Breast epithelium (tissue), 4 donors: ENCODE measurements around the gene IRAK1BP1. TPM values are rescaled to one million over a fixed set of nuclear protein-coding genes. Genes with fewer than 3 reads are reported as not detected.
A peak's percentile ranks its signal among the peaks of the same experiment; 100 is the strongest.

Experiments used
- DNase-seq, 2 donors: peaks; one replicate each; pipeline ENCODE4 v3.0.0-alpha.2; 2019; ENCODE audit warnings: low spot score in 2 of 2
- H3K27ac ChIP-seq, 2 donors: fragments of 200-600 bp; sonication (generic) in 1 of 2; one replicate each; pipeline ENCODE4 v1.5.1; 2016 to 2019; ENCODE audit warnings: mild to moderate bottlenecking in 1 of 2
- H3K27me3 ChIP-seq, 2 donors: fragments of 200-600 bp; sonication (generic) in 1 of 2; one replicate each; pipeline versions ENCODE4 v1.5.1 to v1.6.0; 2017 to 2019; ENCODE audit warnings: control low read depth in 1 of 2, mild to moderate bottlenecking in 1 of 2
- H3K36me3 ChIP-seq: fragments of 200-600 bp; one replicate; pipeline ENCODE4 v1.5.1; 2019
- H3K4me1 ChIP-seq, 2 donors: fragments of 200-600 bp; sonication (generic); one replicate each; pipeline ENCODE4 v1.5.1; 2016 to 2019; ENCODE audit warnings: control low read depth in 1 of 2
- H3K4me3 ChIP-seq, 3 donors: fragments of 200-600 bp; sonication (generic); 1 replicate in 2 of 3; 2 replicates in 1 of 3; pipeline ENCODE4 v1.5.1; 2016 to 2019; ENCODE audit warnings: mild to moderate bottlenecking in 3 of 3, moderate library complexity in 2 of 3
- H3K9me3 ChIP-seq, 2 donors: fragments of 200-600 bp; sonication (generic) in 1 of 2; one replicate each; pipeline ENCODE4 v1.5.1; 2016 to 2019; ENCODE audit warnings: control low read depth in 1 of 2
- CTCF ChIP-seq, 3 donors: fragments of 450-650 bp; IDR thresholded peaks; one replicate each; pipeline ENCODE4 v1.5.1; 2016 to 2017; ENCODE audit warnings: antibody characterized with exemption in 3 of 3, mild to moderate bottlenecking in 3 of 3, moderate library complexity in 3 of 3
- POLR2A ChIP-seq: fragments of 450-650 bp; IDR thresholded peaks from one replicate; pipeline ENCODE4 v1.6.1; 2016; ENCODE audit warnings: antibody characterized with exemption, mild to moderate bottlenecking, moderate library complexity
- POLR2AphosphoS5 ChIP-seq, 3 donors: sonication (generic); formaldehyde crosslinking; IDR thresholded peaks; one replicate each; pipeline ENCODE4 v1.6.1; 2017; ENCODE audit warnings: antibody characterized with exemption in 3 of 3
- intact Hi-C: fragments of 100-400 bp; cut with DNase I; formaldehyde crosslinking; loops from one replicate; pipeline ENCODE4 v1.15.1; 2023; ENCODE audit warnings: low total_unique reads
- total RNA-seq, 3 donors: library from RNA; depleted of rRNA; stranded (reverse); fragments of >200 nt; gene quantifications; one replicate each; pipeline ENCODE4 v1.1.0, GENCODE V29; 2016

The IRAK1BP1 gene
- total RNA-seq, 3 donors from 2014 or later: 3.5 to 10.0 (median 4.3) TPM

- TF ChIP-seq POLR2AphosphoS5 (IDR thresholded peaks at IDR 0.05) (no peak), CTCF (IDR thresholded peaks at IDR 0.05) (no peak), POLR2A (no peak)
- Histone ChIP-seq H3K4me3 (no peak overlapping the region), H3K27ac (no peak overlapping the region), H3K4me1 (no peaks in the 10 kb centered on the region), H3K27me3 (no peaks in the 10 kb centered on the region), H3K36me3 (no peaks in the 10 kb centered on the region), H3K9me3 (no peaks in the 10 kb centered on the region)
- intact Hi-C loops: no loop called here
- DNase-seq: no peak
These were observed 5.8 kb upstream of the IRAK1BP1 start for GRCh38 chr6:78861509-78861908.

- H3K36me3 ChIP-seq: no peaks in the 10 kb centered on the region
- DNase-seq: no peak
- H3K9me3 ChIP-seq: no peaks in the 10 kb centered on the region
- TF ChIP-seq CTCF (IDR thresholded peaks at IDR 0.05): no peak
- TF ChIP-seq POLR2AphosphoS5 (IDR thresholded peaks at IDR 0.05): no peak
- TF ChIP-seq POLR2A: no peak
- H3K4me1 ChIP-seq: peaks cover 0 to 4% of the 10 kb centered on the region in 2 donors
- intact Hi-C loops: no loop called here
- H3K27me3 ChIP-seq: no peaks in the 10 kb centered on the region
- no peak overlapping the region for H3K4me3 ChIP-seq
- no peak overlapping the region for H3K27ac ChIP-seq
These were observed 3.8 kb upstream of the IRAK1BP1 start for GRCh38 chr6:78863576-78863975.

- no peak overlapping the region for H3K4me3 ChIP-seq
- H3K27me3 ChIP-seq: no peaks in the 10 kb centered on the region
- no peaks in the 10 kb centered on the region for H3K9me3 ChIP-seq
- no peaks in the 10 kb centered on the region for H3K36me3 ChIP-seq
- no peak overlapping the region for H3K27ac ChIP-seq
- no peak for DNase-seq
- TF ChIP-seq CTCF (IDR thresholded peaks at IDR 0.05) (no peak), POLR2AphosphoS5 (IDR thresholded peaks at IDR 0.05) (no peak)
- H3K4me1 ChIP-seq: peaks cover 0 to 8% of the 10 kb centered on the region in 2 donors
- intact Hi-C loops: loop anchor here (5.0 kb wide), 1 partner anchor 333 kb away; no protein-coding TSS in a partner anchor
These were observed 2.4 kb upstream of the IRAK1BP1 start for GRCh38 chr6:78864957-78865356.

GRCh38 chr6:78867020-78867369, 356 bp upstream of the IRAK1BP1 start:
- no peak for DNase-seq
- Histone ChIP-seq H3K9me3 (no peaks in the 10 kb centered on the region), H3K4me3 (peak overlapping the region; percentile 72 to 98 (median 90)), H3K4me1 (peaks cover 0 to 8% of the 10 kb centered on the region in 2 donors), H3K27ac (peak overlapping the region; percentile 76 to 77), H3K27me3 (no peaks in the 10 kb centered on the region), H3K36me3 (no peaks in the 10 kb centered on the region)
- intact Hi-C loops: loop anchor here (5.0 kb wide), 1 partner anchor 335 kb away; no protein-coding TSS in a partner anchor
- no peak for TF ChIP-seq POLR2A
- no peak for TF ChIP-seq CTCF (IDR thresholded peaks at IDR 0.05)
- TF ChIP-seq POLR2AphosphoS5 (IDR thresholded peaks at IDR 0.05): no peak

GRCh38 chr6:78868116-78868515, 765 bp downstream of the IRAK1BP1 start:
- peaks cover 0 to 8% of the 10 kb centered on the region in 2 donors for H3K4me1 ChIP-seq
- no peaks in the 10 kb centered on the region for H3K27me3 ChIP-seq
- H3K9me3 ChIP-seq: no peaks in the 10 kb centered on the region
- H3K4me3 ChIP-seq: peak overlapping the region; percentile 72 to 98 (median 90)
- H3K27ac ChIP-seq: no peak overlapping the region
- no peak for DNase-seq
- intact Hi-C loops: loop anchor here (5.0 kb wide), 1 partner anchor 336 kb away; no protein-coding TSS in a partner anchor
- TF ChIP-seq CTCF (IDR thresholded peaks at IDR 0.05) (no peak), POLR2AphosphoS5 (IDR thresholded peaks at IDR 0.05) (no peak), POLR2A (no peak)
- H3K36me3 ChIP-seq: no peaks in the 10 kb centered on the region
